Pancreas (tissue), 10 donors: Measurements from ENCODE around the gene RRP1B. TPM values are rescaled to one million over a fixed set of nuclear protein-coding genes. Genes with fewer than 3 reads are reported as not detected.

Experiments
- ATAC-seq, 4 donors: fragments of 200-7000 bp; cut with Tn5 transposase; one replicate each; pipeline versions ENCODE4 v1.8.0 to v1.9.1; 2020; ENCODE audit warnings: mild to moderate bottlenecking in 4 of 4, moderate library complexity in 4 of 4
- DNase-seq, 6 donors: peaks; one replicate each; pipeline ENCODE4 v3.0.0-alpha.2; 2020
- FAIRE-seq: peaks from 2 replicates; lab custom pipeline; 2012; peaks lifted over from hg19 to GRCh38; lab: Jason Lieb, UNC
- H3K27ac ChIP-seq, 4 donors: fragments of 200-600 bp; sonication (generic); 1 replicate in 3 of 4; 2 replicates in 1 of 4; pipeline versions ENCODE4 v1.5.0 to v1.8.0; 2020
- H3K27me3 ChIP-seq, 4 donors: fragments of 200-600 bp; one replicate each; pipeline ENCODE4 v1.8.0; 2021
- H3K36me3 ChIP-seq, 3 donors: fragments of 200-600 bp; sonication (generic) in 1 of 3; one replicate each; pipeline versions ENCODE4 v1.5.0 to v1.8.0; 2020 to 2021
- H3K4me1 ChIP-seq, 3 donors: fragments of 200-600 bp; one replicate each; pipeline ENCODE4 v1.8.0; 2021
- H3K4me3 ChIP-seq, 4 donors: fragments of 200-600 bp; sonication (generic) in 2 of 4; one replicate each; pipeline versions ENCODE4 v1.5.0 to v1.8.0; 2020 to 2021
- H3K9me3 ChIP-seq, 4 donors: fragments of 200-600 bp; one replicate each; pipeline ENCODE4 v1.8.0; 2021
- WGBS, 2 donors: extraction: QIAGEN DNeasy Blood & Tissue Kit; methylation state at CpG; one replicate each; pipeline ENCODE4 v1.1.7; 2013; 5-methylcytosine and 5-hydroxymethylcytosine counted together
- intact Hi-C, 3 donors: fragments of 100-400 bp; cut with DNase I; formaldehyde crosslinking; loops; one replicate each; pipeline versions ENCODE4 v1.11.1 to v1.14.2; 2022
- polyA plus RNA-seq, 2 donors: library from polyadenylated mRNA; stranded (reverse); fragments of 200-250 nt; gene quantifications; one replicate each; pipeline ENCODE4 v1.2.3, GENCODE V29; 2013
- total RNA-seq, 6 donors: library from RNA; stranded (reverse); fragmentation: NEBNext Ultra II Directional in 4 of 6; extraction: Animal tissue kit (Norgen Biotek cat#: 25700) in 4 of 6; gene quantifications; one replicate each; pipeline versions ENCODE4 v1.2.1 to v1.2.4, GENCODE V29; 2021 to 2023
- TF ChIP-seq, protein P1 (sequence below), 4 donors: fragments of 200-600 bp; sonication (generic) in 3 of 4; IDR thresholded peaks; one replicate each; pipeline versions ENCODE4 v1.5.0 to v1.8.0; 2021; ENCODE audit warnings: antibody characterized with exemption in 4 of 4
- donor health status: healthy with polysubstance abuse.
- donor health status: DM: no; HTN: no; CAD: no; lungs with moderate emphysema.
- donor health status: DM: no; HTN: no; CAD: no.
- donor health status: control.
- donor health status: control.
- donor health status: Bipolar disorder and iron deficiency.
- donor health status: DM: yes; HTN: yes; CAD: no.
- donor health status: DM: no; HTN: no; CAD: no.
- donor health status: DM: no; HTN: no; CAD: no.
- donor health status: DM: yes; HTN: yes; CAD: no.

Gene RRP1B
- total and polyA plus RNA-seq, 8 donors, result 4.4 to 13.3 (median 9.0) TPM

DNA sequence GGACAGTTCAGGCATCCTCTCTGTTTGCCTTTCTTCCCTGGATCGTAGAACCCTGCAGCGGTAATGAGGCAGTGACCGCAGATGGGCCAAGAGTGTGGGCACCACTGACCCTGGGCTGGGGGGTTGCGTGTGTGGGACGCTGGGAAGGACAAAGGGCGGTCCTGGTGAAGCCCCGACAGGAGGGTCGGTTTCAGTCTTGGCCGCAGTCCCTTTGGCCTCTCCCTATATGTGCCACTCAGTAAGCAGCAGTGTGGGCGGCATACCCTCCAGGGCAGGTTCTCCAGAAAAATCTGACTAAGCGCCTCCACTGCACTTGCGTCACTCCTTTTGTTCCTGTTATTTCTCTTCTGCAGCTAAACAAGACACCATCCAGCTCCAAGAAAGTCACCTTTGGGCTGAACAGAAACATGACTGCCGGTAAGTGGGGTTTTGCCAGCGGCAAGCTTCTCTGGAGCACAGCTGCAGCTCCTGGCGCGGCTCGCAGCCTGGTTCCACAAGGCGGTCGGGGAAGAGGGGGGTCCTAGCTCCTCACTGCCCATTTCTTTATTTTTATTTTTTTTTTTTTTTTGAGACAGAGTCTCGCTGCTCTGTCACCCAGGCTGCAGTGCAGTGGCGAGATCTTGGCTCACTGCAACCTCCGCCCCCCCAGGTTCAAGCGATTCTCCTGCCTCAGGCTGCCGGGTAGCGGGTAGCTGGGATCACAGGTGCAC lies 31.9 kb downstream of the RRP1B start:
- intact Hi-C loops, result loop anchor here in 1 of 3 donors (10.0 kb wide), 1 partner anchor 64 kb away; no protein-coding TSS in a partner anchor
- Histone ChIP-seq H3K9me3 (no peaks in the 10 kb centered on the region), H3K4me1 (no peaks in the 10 kb centered on the region), H3K27ac (no peak overlapping the region), H3K36me3 (peaks cover 2 to 36% (median 29%) of the 10 kb centered on the region in 3 donors), H3K27me3 (no peaks in the 10 kb centered on the region), H3K4me3 (no peak overlapping the region)
- WGBS, 2 donors, result 96 to 97% methylated on average over 25 of the region's 25 CpGs
- FAIRE-seq (no peak), ATAC-seq (no peak), DNase-seq (peak in 1 of 6 donors; percentile 29)
- TF ChIP-seq, protein P1, sequence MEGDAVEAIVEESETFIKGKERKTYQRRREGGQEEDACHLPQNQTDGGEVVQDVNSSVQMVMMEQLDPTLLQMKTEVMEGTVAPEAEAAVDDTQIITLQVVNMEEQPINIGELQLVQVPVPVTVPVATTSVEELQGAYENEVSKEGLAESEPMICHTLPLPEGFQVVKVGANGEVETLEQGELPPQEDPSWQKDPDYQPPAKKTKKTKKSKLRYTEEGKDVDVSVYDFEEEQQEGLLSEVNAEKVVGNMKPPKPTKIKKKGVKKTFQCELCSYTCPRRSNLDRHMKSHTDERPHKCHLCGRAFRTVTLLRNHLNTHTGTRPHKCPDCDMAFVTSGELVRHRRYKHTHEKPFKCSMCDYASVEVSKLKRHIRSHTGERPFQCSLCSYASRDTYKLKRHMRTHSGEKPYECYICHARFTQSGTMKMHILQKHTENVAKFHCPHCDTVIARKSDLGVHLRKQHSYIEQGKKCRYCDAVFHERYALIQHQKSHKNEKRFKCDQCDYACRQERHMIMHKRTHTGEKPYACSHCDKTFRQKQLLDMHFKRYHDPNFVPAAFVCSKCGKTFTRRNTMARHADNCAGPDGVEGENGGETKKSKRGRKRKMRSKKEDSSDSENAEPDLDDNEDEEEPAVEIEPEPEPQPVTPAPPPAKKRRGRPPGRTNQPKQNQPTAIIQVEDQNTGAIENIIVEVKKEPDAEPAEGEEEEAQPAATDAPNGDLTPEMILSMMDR (IDR thresholded peaks at IDR 0.05), result no peak

DNA sequence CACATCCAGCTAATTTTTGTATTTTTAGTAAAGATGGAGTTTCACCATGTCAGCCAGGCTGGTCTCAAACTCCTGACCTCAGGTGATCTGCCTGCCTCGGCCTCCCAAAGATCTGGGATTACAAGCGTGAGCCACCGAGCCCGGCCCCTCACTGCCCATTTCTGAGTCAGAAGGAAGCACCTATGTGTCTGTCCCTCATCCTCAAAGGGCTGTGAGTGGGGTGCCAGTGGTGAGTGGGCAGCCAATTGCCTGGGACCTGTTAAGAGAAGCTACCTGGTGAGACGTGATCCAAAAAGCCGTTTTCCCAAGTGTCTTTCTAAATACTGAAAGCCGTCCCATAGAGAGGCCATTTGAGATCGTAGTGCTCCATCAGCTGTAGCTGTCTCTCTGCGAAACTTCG lies 32.4 kb downstream of the RRP1B start:
- H3K27me3 ChIP-seq, result no peaks in the 10 kb centered on the region
- peak in 1 of 6 donors; percentile 17 for DNase-seq
- intact Hi-C loops, result loop anchor here in 1 of 3 donors (10.0 kb wide), 1 partner anchor 63 kb away; no protein-coding TSS in a partner anchor
- H3K27ac ChIP-seq, result no peak overlapping the region
- no peak overlapping the region for H3K4me3 ChIP-seq
- FAIRE-seq, result no peak
- 88 to 94% methylated on average over 10 of the region's 10 CpGs for WGBS, 2 donors
- H3K4me1 ChIP-seq, result no peaks in the 10 kb centered on the region
- peaks cover 2 to 31% (median 23%) of the 10 kb centered on the region in 3 donors for H3K36me3 ChIP-seq
- TF ChIP-seq, protein P1 (IDR thresholded peaks at IDR 0.05), result no peak
- no peak for ATAC-seq
- no peaks in the 10 kb centered on the region for H3K9me3 ChIP-seq

DNA sequence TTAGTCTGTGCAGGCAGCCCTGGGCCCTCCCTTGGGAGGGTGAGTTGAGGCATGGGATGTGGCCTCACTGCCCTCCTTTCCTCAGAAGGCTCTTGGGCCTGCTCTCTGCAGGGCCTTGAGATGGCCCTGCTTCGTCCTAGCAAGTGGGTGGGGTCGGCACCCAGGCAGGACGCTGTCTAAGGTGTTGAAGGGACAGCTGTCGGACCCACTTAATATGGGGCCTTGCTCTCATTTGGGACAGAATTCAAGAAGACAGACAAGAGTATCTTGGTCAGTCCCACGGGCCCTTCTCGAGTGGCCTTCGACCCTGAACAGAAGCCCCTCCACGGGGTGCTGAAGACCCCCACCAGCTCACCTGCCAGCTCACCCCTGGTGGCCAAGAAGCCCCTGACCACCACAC lies 33.6 kb downstream of the RRP1B start:
- peaks cover 0 to 20% (median 13%) of the 10 kb centered on the region in 3 donors for H3K36me3 ChIP-seq
- 88 to 92% methylated on average over 8 of the region's 8 CpGs for WGBS, 2 donors
- H3K27me3 ChIP-seq, result no peaks in the 10 kb centered on the region
- H3K4me3 ChIP-seq, result no peak overlapping the region
- H3K4me1 ChIP-seq, result no peaks in the 10 kb centered on the region
- DNase-seq (peak in 1 of 6 donors; percentile 31), FAIRE-seq (no peak), ATAC-seq (no peak)
- H3K9me3 ChIP-seq, result no peaks in the 10 kb centered on the region
- TF ChIP-seq, protein P1 (IDR thresholded peaks at IDR 0.05), result no peak
- no peak overlapping the region for H3K27ac ChIP-seq
- intact Hi-C loops, result loop anchor here in 1 of 3 donors (10.0 kb wide), 1 partner anchor 62 kb away; no protein-coding TSS in a partner anchor

DNA sequence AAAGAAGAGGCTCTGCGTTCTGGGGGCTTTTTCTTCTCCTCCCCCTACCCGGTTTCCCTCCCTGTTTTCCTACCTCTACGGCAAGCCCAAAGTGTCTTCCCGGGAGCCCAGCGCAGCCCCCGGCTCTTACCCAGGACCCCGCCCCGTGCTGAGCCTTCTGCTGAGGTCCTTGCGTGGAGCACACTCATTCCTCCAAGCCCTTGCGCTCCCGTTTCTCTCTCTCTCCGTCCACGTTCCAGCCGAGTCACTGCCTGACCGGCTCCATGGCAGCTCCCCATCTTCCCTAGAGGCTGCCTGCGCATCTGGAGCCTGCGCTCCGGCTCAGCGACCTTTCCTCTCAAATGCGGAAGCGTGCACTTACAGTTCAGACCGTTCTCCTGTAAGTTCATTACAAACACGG lies 34.6 kb downstream of the RRP1B start:
- peaks cover 0 to 15% (median 9%) of the 10 kb centered on the region in 3 donors for H3K36me3 ChIP-seq
- H3K27me3 ChIP-seq, result no peaks in the 10 kb centered on the region
- WGBS, 2 donors, result 91 to 94% methylated on average over 23 of the region's 23 CpGs
- intact Hi-C loops, result loop anchor here in 1 of 3 donors (10.0 kb wide), 1 partner anchor 61 kb away; no protein-coding TSS in a partner anchor
- no peak for FAIRE-seq
- no peak overlapping the region for H3K4me3 ChIP-seq
- no peak for ATAC-seq
- DNase-seq, result peak in 1 of 6 donors; percentile 24
- H3K9me3 ChIP-seq, result no peaks in the 10 kb centered on the region
- H3K27ac ChIP-seq, result no peak overlapping the region
- TF ChIP-seq, protein P1 (IDR thresholded peaks at IDR 0.05), result no peak
- no peaks in the 10 kb centered on the region for H3K4me1 ChIP-seq
